Measurements from ENCODE around the gene HDAC7. TPM values are rescaled to one million over a fixed set of nuclear protein-coding genes. Genes with fewer than 3 reads are reported as not detected.

HDAC7 gene
- total RNA-seq, 2 experiments from 2014 or later = 373 to 382 TPM

DNA sequence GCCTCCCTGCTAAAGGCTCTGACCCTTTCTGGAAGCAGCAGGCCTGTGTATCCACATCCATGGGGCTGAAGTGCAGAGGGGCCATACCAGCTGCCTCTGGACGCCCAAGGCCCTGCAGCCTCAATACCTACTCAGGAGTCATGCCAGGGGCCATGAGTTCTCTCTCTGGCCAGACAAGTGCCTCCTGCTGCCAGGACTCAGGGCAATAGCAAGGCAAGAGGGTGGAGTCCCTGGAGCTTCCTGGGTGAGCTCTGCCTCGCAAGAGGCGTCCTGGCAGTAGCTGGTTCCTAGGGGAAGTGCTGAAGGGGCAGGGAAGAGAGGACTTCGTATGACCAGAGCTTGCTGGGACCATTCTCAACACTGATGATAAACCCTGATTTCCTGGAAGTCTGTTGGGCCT lies 83.5 kb downstream of the HDAC7 start:
- intact Hi-C loops (cut with micrococcal nuclease) = no loop called here
- ChIA-PET POLR2A (interaction anchor here (1.2 to 1.6 kb wide), 3 partner anchors 20 to 43 kb away, joined by 3 to 9 read pairs (median 3); no protein-coding TSS in a partner anchor), CTCF (interaction anchor here (0.9 to 10.6 kb wide), 8 partner anchors 8 to 102 kb away, joined by 3 to 355 read pairs (median 5); partner anchors contain the start of genes ENDOU, RAPGEF3 and SLC48A1)
- DNase-seq (no peak), ATAC-seq (no peak)
- Mint-ChIP-seq H3K9me3 (no peaks in the 10 kb centered on the region), H3K4me3 (no peak overlapping the region), H3K36me3 (ENCODE audit: low read depth) (no peaks in the 10 kb centered on the region), H3K4me1 (ENCODE audit: low read depth) (peaks cover 16% of the 10 kb centered on the region), H3K27me3 (no peaks in the 10 kb centered on the region), H3K27ac (no peak overlapping the region)
- no peak for TF ChIP-seq CTCF (IDR thresholded peaks at IDR 0.05)

DNA sequence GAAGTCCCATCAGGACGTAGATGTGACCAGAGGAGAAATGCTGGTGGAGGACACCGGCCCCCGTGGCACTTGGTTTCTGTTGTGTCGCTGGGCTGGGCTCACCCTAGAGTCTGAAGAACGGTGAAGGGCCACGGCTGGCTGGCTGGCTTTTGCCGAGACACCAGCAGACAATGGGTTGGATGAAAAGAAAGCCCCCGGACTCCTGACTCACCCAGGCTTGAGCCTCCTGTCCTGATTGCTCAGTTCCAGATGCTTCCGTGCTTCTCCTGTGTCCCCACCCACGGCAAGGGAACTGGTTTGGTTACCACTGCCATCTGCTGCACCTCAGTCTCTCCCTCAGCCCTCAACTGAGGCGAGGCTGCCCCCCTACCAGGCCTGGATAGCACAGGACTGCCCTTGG lies 84.1 kb downstream of the HDAC7 start:
- TF ChIP-seq CTCF (IDR thresholded peaks at IDR 0.05) = no peak
- H3K4me3 Mint-ChIP-seq = no peak overlapping the region
- no peak for DNase-seq
- H3K9me3 Mint-ChIP-seq = no peaks in the 10 kb centered on the region
- no peaks in the 10 kb centered on the region for H3K27me3 Mint-ChIP-seq
- ChIA-PET POLR2A (interaction anchor here (1.2 kb wide), 1 partner anchor 40 kb away, joined by 3 read pairs; no protein-coding TSS in a partner anchor), CTCF (interaction anchor here (0.9 to 10.6 kb wide), 6 partner anchors 9 to 38 kb away, joined by 4 to 355 read pairs (median 6); partner anchors contain the start of genes RAPGEF3 and SLC48A1)
- no peak overlapping the region for H3K27ac Mint-ChIP-seq
- H3K36me3 Mint-ChIP-seq (ENCODE audit: low read depth) = no peaks in the 10 kb centered on the region
- intact Hi-C loops (cut with micrococcal nuclease) = no loop called here
- H3K4me1 Mint-ChIP-seq (ENCODE audit: low read depth) = peaks cover 11% of the 10 kb centered on the region
- no peak for ATAC-seq

GRCh38 chr12:47734725-47735480 lies 84.8 kb downstream of the HDAC7 start:
- TF ChIP-seq CTCF (IDR thresholded peaks at IDR 0.05) = no peak
- Mint-ChIP-seq H3K4me3 (no peak overlapping the region), H3K9me3 (no peaks in the 10 kb centered on the region), H3K36me3 (ENCODE audit: low read depth) (no peaks in the 10 kb centered on the region), H3K4me1 (ENCODE audit: low read depth) (peaks cover 7% of the 10 kb centered on the region), H3K27me3 (no peaks in the 10 kb centered on the region), H3K27ac (no peak overlapping the region)
- CTCF ChIA-PET = interaction anchor here (2.2 to 10.6 kb wide), 3 partner anchors 19 to 32 kb away, joined by 5 to 355 read pairs (median 49); partner anchors contain the start of gene RAPGEF3
- ATAC-seq (no peak), DNase-seq (no peak)
- POLR2A ChIA-PET = interaction anchor here (1.5 kb wide), 1 partner anchor 16 kb away, joined by 3 read pairs; no protein-coding TSS in a partner anchor
- intact Hi-C loops (cut with micrococcal nuclease) = no loop called here

DNA sequence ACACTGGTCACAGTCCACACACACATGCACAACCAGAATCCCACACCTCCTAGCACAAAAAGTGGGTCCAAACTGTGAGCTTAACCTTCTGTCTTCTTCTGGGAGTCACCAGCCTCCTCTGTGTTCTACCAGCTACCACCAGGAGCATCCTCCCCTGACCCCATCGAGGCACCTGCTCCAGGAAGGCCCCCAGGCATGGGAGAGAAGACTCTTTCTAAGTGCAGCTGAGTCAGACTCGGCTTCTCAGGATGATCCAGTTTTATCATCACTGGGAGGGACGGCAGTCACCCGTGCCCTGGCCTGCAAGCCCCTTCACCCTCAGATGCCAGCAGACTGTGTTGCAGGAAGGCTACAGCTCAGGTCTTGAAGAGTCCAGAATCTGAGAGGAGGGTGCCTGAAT lies 86.6 kb downstream of the HDAC7 start:
- ChIA-PET POLR2A (interaction anchor here (0.9 to 1.5 kb wide), 3 partner anchors 10 to 49 kb away, joined by 3 read pairs; no protein-coding TSS in a partner anchor), CTCF (interaction anchor here (0.6 to 5.3 kb wide), 7 partner anchors 9 to 172 kb away, joined by 3 to 54 read pairs (median 5); partner anchors contain the start of gene VDR)
- no peak for TF ChIP-seq CTCF (IDR thresholded peaks at IDR 0.05)
- H3K4me3 Mint-ChIP-seq = no peak overlapping the region
- ATAC-seq (no peak), DNase-seq (no peak)
- intact Hi-C loops (cut with micrococcal nuclease) = no loop called here
- H3K9me3 Mint-ChIP-seq = no peaks in the 10 kb centered on the region
- no peaks in the 10 kb centered on the region for H3K4me1 Mint-ChIP-seq (ENCODE audit: low read depth)
- H3K36me3 Mint-ChIP-seq (ENCODE audit: low read depth) = no peaks in the 10 kb centered on the region
- H3K27me3 Mint-ChIP-seq = no peaks in the 10 kb centered on the region
- H3K27ac Mint-ChIP-seq = no peak overlapping the region

Other genes with a start within 250 kb of the HDAC7 start
- 10 to 100 TPM; 42.0 to 42.5 TPM for gene RPAP3, start 113.9 kb downstream of the HDAC7 start, total RNA-seq
- gene ENDOU, start 94.4 kb downstream of the HDAC7 start, total RNA-seq = not detected
- under 1 TPM; 0.56 to 0.58 TPM for gene RAPGEF3, start 61.0 kb downstream of the HDAC7 start, total RNA-seq
- 10 to 100 TPM in 1 of 2 experiments, 1 to 10 TPM in 1; 8.8 to 10.2 TPM for gene SLC48A1, start 46.7 kb downstream of the HDAC7 start, total RNA-seq
- 10 to 100 TPM; 84.6 to 86.4 TPM for gene VDR, start 85.1 kb upstream of the HDAC7 start, total RNA-seq
- gene TMEM106C, start 143.7 kb upstream of the HDAC7 start, total RNA-seq = 100 to 1,000 TPM; 148 to 158 TPM
- under 1 TPM in 1 of 2 experiments, not detected in 1; 0.34 TPM for gene COL2A1, start 184.6 kb upstream of the HDAC7 start, total RNA-seq

Data from activated CD8-positive, alpha-beta T cell treated with anti-CD3 and anti-CD28 coated beads for 36 hours (primary cell).